ENCODE results near the gene ASB2.

The ASB2 gene

DNA sequence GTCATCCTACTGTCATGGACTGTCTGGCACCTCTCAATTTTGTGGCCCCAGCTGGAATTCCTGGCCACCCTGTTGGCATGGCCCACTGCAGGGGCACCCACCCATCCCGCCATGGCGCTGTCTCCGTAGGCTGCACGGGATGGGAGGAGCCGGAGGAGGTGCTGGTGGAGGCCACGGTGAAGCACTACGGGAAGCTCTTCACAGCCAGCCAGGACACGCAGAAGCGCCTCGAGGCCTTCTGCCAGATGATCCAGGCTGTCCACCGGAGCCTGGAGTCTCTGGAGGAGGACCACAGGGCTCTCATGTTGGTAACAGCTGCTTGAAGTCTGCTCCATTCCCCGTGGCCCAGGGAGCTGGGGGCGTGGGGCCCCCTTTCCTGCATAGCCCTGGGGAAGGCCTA is 24.6 kb upstream of the ASB2 start:
- no peak for DNase-seq

DNA sequence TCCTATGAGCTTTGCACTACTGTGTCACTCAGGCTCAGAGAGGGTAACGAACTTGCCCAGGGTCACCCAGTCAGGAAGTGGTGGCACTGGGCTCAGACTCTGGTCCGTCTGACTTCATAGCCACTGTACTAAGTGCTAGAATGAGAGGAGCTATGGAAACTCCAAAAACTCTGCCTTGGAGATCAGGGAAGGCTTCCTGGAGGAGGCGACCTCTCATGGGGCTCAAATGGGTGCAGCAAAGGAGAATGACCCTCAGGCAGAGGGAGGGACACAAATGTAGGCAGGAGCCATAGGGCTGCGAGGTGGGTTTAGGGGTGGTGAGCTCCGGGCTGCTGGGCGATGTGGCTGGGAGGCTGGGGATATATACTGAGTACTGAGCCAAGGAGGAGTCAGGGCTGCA is 23.9 kb upstream of the ASB2 start:
- DNase-seq = no peak

DNA sequence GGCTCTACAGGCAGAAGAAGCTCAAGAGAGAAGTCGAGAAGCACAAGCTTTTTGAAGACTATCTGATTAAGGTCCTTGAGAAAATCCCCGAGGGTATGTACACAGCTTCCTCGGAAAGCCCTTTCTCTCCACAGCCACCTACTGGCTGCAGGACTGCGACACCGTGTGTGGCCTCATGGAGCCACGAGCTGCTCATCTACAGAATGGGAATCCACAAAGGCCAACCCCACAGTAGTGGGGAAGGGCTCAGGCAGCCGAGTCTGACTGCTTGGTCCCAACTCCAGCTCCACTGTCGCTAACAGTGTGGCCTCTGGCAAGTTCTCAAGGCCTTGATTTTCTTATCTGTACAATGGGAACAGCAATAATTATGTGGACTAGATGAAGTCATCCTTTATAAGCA is 23.2 kb upstream of the ASB2 start:
- DNase-seq = no peak

DNA sequence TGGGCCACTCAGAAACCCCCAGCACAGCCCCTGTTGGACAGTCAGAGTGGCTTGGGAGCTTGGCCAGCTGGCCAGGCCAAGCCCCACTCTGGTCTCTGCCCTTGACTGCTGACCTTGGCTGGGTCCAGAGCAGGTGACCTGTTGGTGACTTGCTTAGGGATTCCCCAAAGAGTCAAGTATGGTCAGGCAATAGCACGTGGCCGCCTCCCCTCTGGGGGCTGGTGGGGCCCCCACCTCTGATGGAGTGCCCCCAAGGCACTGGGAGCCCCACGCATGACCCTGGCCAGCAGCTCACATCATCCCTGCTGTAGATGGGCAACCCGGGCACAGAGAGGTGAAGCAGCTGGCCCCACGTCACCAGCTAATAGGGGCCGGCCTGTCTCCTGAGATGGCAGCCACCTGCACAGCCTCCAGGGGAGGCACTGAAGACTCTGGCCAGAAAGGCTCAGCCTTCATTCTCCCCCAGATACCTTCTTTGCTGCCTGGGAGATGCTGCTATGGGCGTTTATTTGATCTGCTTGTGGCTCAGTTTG is 22.6 kb upstream of the ASB2 start:
- no peak for DNase-seq

DNA sequence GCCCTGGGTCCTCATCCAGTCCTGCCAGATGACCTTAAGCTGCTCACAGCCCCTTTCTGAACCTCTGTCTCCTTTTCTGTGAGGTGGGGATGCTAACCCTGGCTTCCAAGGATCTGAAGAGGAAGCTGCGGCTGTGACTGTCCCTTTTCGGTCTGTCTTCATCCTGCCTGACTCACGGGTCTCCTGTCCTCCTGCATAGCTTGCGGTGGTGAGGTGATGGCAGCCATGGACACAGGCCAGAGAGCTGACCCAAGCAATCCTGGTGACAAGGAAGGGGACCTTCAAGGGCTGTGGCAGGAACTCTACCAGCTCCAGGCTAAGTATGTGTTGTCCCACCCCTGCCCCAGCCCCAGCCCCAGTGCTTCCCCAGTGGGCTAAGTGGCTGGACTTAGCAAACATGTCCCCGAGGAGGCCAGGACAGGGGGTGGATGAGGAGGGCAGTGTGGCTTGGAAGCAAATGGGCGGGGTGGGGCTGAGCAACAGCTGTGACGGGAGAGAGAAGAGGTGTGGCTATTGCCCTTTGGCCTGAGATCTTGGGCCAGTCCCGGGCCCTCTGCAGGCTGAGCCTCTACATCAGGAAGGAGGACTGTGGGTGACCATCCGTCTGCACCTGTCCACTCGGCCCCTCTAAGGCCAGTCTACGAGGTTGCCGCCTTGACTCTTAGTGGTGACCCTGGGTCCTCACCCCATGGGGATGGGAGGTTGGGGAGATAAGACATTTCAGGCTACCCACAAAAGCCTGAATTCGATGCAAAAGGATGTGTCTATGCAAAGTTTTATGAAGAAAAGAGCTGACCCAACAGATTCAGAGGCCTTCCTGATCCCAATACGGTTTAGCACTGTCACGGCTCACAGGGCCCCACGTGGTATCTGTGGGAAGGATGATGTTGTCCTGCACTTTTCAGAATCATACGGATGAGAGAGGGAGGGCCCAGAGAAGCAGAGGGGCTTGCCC is 21.8 kb upstream of the ASB2 start:
- DNase-seq = no peak

DNA sequence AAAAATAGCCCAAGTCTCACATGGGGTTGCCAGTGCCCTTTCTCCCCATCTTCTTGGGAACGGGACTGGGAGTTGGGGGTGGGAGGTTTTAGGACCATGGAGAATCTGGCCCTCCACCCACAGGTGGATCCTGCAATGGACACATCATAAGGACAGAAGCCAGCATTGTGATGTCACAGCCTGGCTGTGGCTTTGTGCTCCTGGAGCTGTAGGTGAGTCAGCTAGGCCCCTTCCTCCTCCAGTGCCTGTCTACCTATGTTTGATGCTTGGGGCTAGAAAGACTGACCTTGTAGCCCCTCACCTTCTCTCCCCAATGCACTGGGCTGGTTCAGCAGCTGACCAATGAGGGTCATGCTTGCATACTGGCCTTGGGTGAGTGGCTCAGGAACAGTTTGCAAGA is 20.7 kb upstream of the ASB2 start, which contains the start of gene CCDC197:
TSS of gene CCDC197 (plus strand) at position 220 of the 400 bp plus-strand sequence. CDS start 831 bp downstream, outside the sequence.
- no peak for DNase-seq

DNA sequence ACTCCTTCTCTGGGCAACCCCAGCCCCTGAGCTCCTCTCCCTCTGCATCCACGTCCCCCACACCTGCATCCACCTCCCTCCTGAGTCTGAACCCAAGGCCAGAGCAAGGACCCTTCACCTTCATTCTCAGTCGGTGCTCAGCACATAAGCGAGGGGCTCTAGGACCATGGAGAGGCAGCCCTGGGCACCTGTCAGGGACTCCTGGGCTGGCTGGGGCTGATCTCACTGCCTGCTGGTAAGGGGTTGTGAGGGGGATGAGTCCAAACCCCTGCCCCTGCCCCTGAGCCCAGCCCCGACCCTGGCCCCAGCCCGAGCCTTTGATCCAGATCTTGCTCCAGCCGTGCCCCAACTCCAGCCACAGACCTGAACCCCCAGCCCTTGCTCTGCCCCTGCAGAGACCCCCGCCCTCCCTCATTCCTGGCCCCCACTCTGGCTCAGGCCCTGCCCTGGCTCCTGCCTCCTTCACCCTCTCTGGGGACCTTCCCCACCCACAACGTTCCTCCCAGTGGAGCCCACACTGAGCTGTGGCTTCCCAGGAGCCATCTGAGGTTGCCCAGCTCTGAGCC is 19.8 kb upstream of the ASB2 start:
- DNase-seq = no peak

DNA sequence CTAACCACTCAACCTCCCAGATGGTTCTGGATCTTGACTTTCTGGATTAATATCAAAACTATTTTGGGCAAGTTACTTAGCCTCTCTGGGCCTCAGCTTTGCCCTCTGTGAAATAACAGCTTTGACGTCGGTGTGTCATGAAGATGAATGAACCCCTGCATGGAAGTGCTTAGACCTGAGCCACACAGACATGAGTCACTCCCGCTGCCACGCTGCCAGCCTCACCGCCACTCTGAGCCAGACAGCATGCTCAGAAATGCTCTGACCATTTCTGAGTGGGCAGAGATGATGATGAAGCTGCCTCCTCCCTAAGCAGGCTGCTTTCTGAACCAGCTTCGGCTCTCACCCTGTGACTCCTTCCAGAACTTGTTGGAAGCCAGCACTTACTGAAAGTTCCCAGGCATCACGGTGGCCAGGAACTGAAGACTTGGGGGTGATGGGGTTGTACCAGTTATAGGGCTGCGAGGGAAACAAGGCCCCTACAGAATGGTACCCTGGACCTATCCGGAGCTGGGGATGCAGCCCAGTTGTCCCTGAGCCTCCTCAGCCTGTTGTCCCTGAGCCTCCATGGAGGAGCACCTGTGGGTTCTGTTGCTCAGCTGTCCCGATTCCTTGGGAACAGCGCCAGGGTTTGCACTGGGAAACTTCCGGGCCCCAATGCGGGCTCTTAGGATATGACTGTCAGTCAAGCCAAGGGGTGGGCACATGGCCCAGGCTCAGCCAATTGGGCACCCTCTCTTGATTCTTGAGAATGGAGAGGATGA is 18.7 kb upstream of the ASB2 start:
- DNase-seq = no peak

DNA sequence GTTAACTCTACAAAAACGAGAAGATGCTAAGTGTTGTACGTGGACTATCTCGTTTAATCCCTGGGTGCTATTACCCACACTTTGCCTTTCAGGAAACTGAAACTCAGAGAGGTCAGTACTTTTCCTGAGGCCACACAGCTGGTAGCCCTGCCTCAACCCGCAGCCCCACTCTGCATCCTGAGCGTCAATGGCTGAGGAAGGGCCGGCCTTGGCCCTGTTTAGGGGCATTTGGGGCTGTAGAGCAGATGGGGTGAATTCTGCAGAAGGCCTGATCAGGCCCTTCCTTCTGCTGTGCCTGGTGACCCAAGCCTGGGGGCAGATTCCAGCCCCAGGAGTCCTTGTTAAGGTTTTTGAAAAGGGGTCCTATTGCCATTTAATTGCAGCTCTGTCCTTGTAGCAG is 17.0 kb upstream of the ASB2 start:
- no peak for DNase-seq

DNA sequence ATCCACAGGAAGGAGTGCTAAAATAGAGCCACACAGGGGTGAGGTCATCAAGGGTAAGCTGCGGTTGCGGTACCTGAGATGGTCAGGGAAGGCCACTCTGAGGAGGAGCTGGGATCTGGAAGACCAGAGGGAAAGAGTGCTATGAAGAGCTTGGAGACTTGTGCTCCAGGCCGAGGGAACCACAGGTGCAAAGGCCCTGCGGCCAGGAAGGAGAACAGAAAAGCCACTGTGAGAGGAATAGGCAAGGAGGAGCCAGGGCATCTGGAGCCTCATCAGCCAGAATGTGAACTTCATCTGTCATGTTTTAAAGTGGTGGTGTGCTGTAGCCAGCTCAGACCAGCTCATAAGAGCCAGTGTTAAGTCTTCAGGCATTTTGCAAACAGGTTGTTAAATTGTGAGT is 15.3 kb upstream of the ASB2 start:
- no peak for DNase-seq

DNA sequence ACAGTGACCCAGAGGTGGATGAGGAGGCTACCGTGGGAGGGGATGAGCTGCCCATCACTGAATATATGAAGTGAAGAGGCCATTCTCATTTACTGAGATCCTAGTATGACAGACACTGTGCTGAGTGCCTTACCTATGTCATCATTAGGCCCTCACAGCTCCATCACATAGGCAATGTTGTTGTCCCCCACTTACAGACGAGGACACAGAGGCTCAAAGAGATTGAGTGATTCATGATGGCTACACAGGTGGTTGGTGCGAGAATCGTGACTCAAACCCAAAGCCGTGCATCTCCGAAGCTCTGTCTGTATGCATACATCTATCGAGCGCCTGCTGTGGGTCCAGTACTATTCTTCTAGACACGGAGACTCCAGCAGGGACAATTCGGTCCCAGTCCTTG is 14.8 kb upstream of the ASB2 start:
- no peak for DNase-seq

DNA sequence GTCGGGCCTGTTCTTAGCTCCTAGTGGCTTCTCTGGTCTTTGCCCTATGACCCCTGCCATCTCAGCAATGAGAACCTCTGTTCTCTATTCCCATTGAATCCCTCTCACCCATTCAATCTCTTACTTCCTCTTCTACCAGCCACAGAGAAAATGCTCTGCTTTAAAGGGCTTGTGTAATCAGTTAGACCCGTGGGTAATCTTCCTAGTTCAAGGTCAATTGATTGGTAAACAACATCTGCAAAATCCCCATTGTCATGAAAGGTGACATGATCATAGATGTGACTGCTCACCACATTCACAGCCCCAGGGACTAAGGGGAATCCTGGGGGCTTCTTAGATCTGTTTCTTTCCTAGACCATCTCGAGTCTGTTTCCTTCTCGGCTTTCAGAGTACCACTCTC is 13.6 kb upstream of the ASB2 start:
- no peak for DNase-seq

DNA sequence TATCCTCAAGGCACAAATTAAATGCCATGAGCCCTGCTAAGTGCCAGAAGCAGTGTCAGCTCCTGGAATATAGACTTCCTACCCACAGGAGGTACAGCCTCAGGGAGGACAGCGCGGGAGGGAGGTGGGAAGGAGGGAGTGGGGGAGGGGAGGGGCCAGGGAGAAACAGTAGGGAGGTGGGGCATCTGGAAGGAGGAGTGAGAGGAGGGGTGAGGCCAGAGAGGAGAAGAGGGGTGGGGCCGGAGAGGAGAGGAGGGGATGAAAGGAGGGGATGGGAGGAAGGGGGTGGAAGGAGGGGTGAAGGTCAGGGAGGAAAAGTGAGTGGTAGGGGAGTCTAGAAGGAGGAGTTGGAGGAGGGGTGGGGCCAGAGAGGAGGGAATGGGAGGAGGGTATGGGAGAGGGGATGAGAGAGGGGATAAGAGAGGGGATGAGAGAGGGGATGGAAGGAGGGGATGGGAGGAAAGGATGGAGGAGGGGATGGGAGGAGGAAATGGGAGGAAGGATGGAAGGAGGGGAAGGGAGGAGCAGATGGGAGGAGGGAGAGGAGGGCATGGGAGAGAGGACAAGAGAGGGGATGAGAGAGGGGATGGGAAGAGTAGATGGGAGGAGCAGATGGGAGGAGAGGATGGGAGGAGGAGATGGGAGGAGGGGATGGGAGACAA is 11.6 kb upstream of the ASB2 start:
- no peak for DNase-seq

DNA sequence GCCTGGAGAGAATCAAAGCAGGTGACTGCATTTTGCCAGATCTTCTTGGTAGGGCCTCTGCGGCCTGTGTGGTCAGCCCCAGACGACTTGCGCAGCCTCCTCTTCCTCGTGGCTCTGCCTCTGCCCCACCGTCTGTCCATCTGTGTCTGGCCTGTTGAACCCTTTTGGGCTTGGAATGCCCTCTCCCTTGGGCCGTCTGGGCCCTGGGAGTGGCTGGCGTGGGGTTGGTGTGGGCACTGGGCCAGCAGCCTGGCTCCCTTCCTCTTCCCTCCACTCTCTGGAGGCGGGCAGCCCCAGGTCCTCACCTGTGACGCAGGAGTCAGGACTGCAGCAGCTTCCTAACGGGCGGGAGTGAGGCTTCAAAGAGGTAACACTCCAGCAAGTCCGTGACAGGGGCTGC is 11.0 kb upstream of the ASB2 start:
- no peak for DNase-seq

DNA sequence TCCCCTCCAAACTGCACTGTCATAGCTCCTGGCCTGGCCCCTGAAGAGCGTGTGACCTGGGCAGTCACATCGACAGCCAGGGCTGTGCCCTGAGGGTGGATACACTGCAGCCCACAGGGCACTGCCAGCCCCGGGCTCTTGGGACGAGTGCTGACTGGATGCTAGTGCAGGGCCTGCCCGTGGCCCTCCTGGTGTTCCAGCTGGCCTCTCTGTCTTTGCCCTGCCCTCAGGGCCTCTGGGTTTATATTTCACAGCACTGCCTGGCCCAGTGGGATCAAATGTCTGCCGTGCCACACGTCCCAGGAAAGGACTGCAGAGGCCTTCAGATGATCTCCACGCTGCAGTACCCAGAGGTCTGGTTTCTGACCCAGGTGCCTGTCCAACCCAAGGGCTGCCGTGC is 10.6 kb upstream of the ASB2 start:
- DNase-seq = no peak

DNA sequence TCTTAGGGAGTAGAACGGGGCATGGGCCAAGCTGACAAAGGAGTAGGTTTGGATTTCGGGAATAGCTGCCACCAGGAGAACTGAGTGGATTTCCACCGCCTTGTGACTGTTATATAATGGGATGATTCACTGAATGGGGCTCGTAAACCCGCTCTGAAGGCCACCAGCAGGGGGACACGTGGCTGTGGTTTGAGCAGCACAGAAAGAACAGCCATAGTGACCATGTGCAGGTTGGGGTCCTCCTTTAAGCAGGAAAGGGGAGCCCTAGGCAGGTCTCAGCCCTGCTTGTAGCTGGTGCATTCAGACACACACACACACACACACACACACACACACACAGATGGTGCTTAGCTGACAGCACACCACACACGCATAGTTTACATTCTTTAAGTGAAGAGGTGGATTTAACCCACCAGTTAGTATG is 8.6 kb upstream of the ASB2 start:
- no peak for DNase-seq

DNA sequence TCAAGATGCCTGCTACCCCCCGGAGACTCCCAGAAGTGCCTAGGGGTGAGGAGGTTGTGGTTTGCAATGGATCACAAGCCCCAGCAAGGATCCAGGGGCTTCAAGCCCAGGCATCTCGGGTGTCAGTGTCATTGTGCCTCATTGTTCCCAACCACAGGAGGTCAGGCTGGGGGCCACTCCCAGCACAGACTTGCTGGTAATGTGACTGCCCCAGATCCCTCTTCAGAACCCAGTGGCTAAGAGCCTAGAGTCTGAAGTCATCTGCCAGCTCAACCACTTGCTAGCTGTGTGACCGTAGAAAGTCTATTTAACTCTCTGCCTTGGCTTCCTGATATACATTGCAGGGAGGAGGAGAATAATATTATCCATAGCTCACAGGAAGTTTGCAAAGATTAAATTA is 7.7 kb upstream of the ASB2 start:
- DNase-seq = no peak

DNA sequence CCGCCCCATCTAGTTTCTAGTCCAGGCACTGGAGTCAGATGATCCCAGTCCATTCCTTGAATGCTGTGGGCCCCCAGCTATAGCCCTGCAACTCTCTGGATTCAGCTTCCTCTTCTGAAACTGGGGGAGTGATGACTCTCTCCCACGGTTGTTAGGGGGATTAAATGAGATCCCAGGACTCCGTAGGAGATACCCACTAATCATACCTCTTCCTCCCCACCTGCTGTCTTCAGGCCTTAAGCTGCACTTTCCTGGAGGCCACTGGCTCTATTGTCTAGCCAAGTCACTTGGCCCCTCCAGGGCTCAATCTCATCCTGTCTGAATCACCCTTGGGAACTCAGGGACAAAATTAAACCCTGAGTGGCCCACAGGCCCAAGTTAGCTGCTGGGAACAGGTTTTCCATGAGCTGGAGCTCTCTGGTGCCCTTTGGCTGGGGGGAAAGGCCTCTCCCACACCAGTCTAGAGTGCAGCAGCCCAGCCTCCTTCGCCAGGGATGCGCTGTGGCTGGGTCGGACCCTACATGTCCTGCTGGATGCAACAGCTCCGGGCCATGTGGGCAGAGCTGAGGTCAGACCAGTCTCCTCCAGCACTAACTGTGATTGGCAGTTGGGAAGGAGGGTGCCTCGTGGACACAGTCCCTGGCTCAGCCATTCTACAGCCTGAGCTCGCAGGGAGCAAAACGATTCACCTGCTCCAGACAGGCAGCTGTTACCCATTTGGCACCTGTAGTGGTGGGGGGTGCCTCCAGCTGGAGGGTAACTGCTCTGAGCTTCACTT is 6.0 kb upstream of the ASB2 start:
- DNase-seq = no peak

DNA sequence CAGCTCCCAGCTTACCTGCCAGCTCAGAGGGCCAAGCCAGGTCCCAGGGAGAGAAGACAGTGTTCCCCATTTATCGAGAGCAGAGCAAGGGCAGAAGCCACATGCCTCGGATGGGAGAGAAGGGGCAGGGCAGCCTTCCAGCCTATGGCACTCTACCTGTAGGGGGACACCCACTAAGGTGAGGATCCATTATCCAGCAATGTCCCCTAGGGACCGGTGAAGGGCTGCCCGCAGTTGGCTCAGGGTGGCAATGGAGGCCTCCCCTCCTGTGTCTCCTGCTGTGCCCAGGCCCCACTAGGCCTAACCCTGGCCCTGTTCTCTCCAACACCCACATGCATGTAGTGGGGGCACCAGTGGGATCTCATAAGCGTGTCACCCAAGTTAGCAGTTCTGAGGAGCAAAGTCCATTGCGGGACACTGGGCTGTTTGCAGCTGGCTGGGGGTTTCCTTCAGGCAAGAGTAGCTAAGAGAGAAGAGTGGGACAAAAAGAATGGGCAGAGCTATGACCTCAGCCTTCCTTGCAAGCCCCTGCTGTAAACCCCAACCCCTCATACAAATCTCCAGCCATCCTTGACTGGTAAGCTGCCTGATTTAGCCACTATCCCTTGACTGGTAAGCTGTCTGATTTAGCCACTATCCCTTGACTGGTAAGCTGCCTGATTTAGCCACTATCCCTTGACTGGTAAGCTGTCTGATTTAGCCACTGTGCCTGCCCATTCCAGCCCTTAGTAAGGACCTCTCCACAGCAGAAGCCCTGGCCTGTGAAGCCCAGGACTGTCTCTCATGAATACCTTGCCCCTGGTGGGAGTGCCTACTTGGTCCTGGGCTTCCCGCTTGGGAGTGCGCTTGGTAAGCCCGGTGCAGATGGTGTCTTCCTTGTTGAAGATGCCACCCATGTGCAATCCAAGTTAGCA is 5.2 kb upstream of the ASB2 start:
- no peak for DNase-seq

DNA sequence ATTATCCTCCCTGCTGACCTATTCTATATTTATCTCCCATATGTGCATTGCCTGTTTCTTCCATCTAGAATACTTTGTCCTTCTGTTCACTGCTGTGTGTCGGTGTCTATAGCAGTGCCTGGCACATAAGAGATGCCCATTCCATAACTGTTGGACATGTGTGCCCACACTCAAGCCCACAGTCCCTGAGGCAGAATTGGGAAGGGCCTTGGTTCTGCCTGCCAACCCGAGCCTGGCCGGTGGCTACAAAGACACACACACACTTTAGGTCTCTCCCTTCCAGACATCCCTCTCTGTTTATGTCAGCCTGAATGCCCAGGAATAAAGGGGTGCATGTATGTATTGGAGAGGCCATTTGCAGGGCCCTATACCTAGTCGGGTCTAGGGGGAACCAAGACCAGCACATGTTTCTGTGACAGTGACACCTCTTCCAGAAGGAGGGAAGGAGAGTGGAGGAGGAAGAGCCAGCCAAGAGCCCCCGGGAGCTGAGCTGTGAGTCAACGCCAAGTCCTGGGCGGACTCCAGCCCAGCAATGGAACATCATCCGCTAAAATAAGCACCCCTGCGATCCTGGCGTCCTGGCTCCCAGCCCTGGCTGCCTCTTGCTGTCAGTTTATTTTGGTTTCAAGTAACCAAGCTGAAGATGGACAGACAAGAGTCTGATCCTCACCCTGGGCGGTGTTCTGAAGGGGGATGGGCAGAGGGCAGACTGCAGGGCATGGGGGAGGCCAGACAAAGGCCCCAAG is 4.3 kb upstream of the ASB2 start:
- no peak for DNase-seq
